HepG2 (cell line): ENCODE measurements around the gene SLC17A5. TPM values are rescaled to one million over a fixed set of nuclear protein-coding genes. Genes with fewer than 3 reads are reported as not detected.

Experiments used
- ARHGAP35 ChIP-seq: sonication (generic); formaldehyde crosslinking; IDR thresholded peaks from 2 replicates; pipeline ENCODE4 v1.9.0; 2022; ENCODE audit warnings: mild to moderate bottlenecking, inconsistent platforms, moderate library complexity, missing genetic modification reagents, borderline replicate concordance
- EEA1 ChIP-seq: sonication (generic); formaldehyde crosslinking; IDR thresholded peaks from 2 replicates; pipeline ENCODE4 v1.5.1; 2020; ENCODE audit warnings: mild to moderate bottlenecking, missing genetic modification reagents, borderline replicate concordance
- MXD4 ChIP-seq: IDR thresholded peaks from 2 replicates; pipeline ENCODE4 v1.6.1; 2016; ENCODE audit warnings: mild to moderate bottlenecking, missing biosample characterization, missing genetic modification reagents
- NR0B2 ChIP-seq: sonication (generic); formaldehyde crosslinking; IDR thresholded peaks from 2 replicates; pipeline ENCODE4 v1.4.0; 2020; ENCODE audit warnings: mild to moderate bottlenecking, missing genetic modification reagents
- POLR2AphosphoS2 ChIP-seq: IDR thresholded peaks from 2 replicates; pipeline ENCODE4 v1.6.1; 2011; ENCODE audit warnings: low read depth, low read length, improper control_type of control experiment
- SRSF9 ChIP-seq: fragments of 200-400 bp; formaldehyde crosslinking; IDR thresholded peaks from 2 replicates; pipeline ENCODE4 v1.6.1; 2018; ENCODE audit warnings: borderline replicate concordance, mild to moderate bottlenecking, low read depth, low read length; ENCODE audit not compliant: insufficient read depth, poor library complexity, severe bottlenecking
- WIZ ChIP-seq: sonication (generic); formaldehyde crosslinking; IDR thresholded peaks from 2 replicates; pipeline ENCODE4 v1.5.1; 2020; ENCODE audit warnings: mild to moderate bottlenecking, missing genetic modification reagents
- ZFAT ChIP-seq: sonication (generic); formaldehyde crosslinking; conservative IDR thresholded peaks from 2 replicates; pipeline ENCODE4 v1.8.1; 2023; ENCODE audit warnings: missing genetic modification reagents, inconsistent platforms
- ZFP36L2 ChIP-seq: sonication (generic); formaldehyde crosslinking; IDR thresholded peaks from 2 replicates; pipeline ENCODE4 v1.4.0; 2020; ENCODE audit warnings: missing genetic modification reagents
- ZFY ChIP-seq: sonication (generic); formaldehyde crosslinking; IDR thresholded peaks from 2 replicates; pipeline ENCODE4 v1.4.0; 2020; ENCODE audit warnings: missing genetic modification reagents
- ZMYM4 ChIP-seq: sonication (generic); formaldehyde crosslinking; IDR thresholded peaks from 2 replicates; pipeline ENCODE4 v1.8.1; 2023; ENCODE audit warnings: mild to moderate bottlenecking, missing genetic modification reagents
- ZNF264 ChIP-seq: sonication (generic); formaldehyde crosslinking; IDR thresholded peaks from 2 replicates; pipeline ENCODE4 v1.4.0; 2020; ENCODE audit warnings: missing genetic modification reagents
- ZNF44 ChIP-seq: sonication (generic); formaldehyde crosslinking; IDR thresholded peaks from 2 replicates; pipeline ENCODE4 v1.5.1; 2020; ENCODE audit warnings: mild to moderate bottlenecking, missing genetic modification reagents
- ZNF547 ChIP-seq: sonication (generic); formaldehyde crosslinking; IDR thresholded peaks from 2 replicates; pipeline ENCODE4 v1.5.1; 2020; ENCODE audit warnings: mild to moderate bottlenecking, missing genetic modification reagents
- ZNF550 ChIP-seq: sonication (generic); formaldehyde crosslinking; IDR thresholded peaks from 2 replicates; pipeline ENCODE4 v1.4.0; 2020; ENCODE audit warnings: mild to moderate bottlenecking, missing genetic modification reagents, borderline replicate concordance
- ZNF609 ChIP-seq: sonication (generic); formaldehyde crosslinking; IDR thresholded peaks from 2 replicates; pipeline ENCODE4 v1.4.0; 2020; ENCODE audit warnings: mild to moderate bottlenecking, missing genetic modification reagents, borderline replicate concordance
- ZNF7 ChIP-seq: IDR thresholded peaks from 2 replicates; pipeline ENCODE4 v1.6.1; 2016; ENCODE audit warnings: missing biosample characterization, missing genetic modification reagents
- polyA plus RNA-seq, 8 experiments: library from polyadenylated mRNA; depleted of rRNA in 3 of 8; stranded (reverse) in 7 of 8; unstranded in 1 of 8; fragments of >200 nt; fragmentation: Illumina TruSeq in 4 of 8; extraction: Trizol in 4 of 8; gene quantifications; 2 replicates each; pipeline versions ENCODE4 v1.2.1 to v1.2.3, GENCODE V29; 2011 to 2016; ENCODE audit warnings: low read depth in 4 of 8, missing spikeins in 1 of 8, mixed read lengths in 1 of 8; ENCODE audit not compliant: insufficient read depth in 1 of 8
- total RNA-seq, 5 experiments: library from RNA; depleted of rRNA; stranded (reverse); fragments of >200 nt; fragmentation: Illumina TruSeq; extraction: Trizol; gene quantifications; 2 replicates each; pipeline ENCODE4 v1.2.3, GENCODE V29; 2016; ENCODE audit warnings: low read depth in 1 of 5
- TF ChIP-seq, protein P1 (sequence below): sonication (generic); formaldehyde crosslinking; IDR thresholded peaks from 2 replicates; pipeline ENCODE4 v1.5.1; 2020; ENCODE audit warnings: mild to moderate bottlenecking, missing genetic modification reagents
- TF ChIP-seq, protein P2 (sequence below): sonication (generic); formaldehyde crosslinking; IDR thresholded peaks from 2 replicates; pipeline ENCODE4 v1.8.1; 2023; ENCODE audit warnings: mild to moderate bottlenecking, moderate library complexity, missing genetic modification reagents

Gene SLC17A5
- total and polyA plus RNA-seq, 2 of the 13 experiments (the other 11 are each of a cell fraction or from before 2014, with no cell fraction given) = 18.3 to 20.5 TPM

GRCh38 chr6:73653571-73654424 is at the start of gene SLC17A5 (continued):
- TF ChIP-seq SRSF9 = no peak
- TF ChIP-seq ZMYM4 (CRISPR knock-in tag) = peak; percentile 78
- TF ChIP-seq, protein P1, sequence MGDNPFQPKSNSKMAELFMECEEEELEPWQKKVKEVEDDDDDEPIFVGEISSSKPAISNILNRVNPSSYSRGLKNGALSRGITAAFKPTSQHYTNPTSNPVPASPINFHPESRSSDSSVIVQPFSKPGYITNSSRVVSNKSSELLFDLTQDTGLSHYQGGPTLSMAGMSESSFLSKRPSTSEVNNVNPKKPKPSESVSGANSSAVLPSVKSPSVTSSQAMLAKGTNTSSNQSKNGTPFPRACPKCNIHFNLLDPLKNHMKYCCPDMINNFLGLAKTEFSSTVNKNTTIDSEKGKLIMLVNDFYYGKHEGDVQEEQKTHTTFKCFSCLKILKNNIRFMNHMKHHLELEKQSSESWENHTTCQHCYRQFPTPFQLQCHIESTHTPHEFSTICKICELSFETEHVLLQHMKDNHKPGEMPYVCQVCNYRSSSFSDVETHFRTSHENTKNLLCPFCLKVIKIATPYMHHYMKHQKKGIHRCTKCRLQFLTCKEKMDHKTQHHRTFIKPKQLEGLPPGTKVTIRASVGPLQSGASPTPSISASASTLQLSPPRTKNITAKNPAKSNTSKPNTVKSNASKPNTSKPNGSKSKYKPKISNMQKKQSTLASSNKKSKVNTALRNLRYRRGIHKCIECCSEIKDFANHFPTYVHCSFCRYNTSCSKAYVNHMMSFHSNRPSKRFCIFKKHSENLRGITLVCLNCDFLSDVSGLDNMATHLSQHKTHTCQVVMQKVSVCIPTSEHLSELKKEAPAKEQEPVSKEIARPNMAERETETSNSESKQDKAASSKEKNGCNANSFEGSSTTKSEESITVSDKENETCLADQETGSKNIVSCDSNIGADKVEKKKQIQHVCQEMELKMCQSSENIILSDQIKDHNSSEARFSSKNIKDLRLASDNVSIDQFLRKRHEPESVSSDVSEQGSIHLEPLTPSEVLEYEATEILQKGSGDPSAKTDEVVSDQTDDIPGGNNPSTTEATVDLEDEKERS (CRISPR knock-in tag) = peak; percentile 80
- TF ChIP-seq NR0B2 (CRISPR knock-in tag) = no peak
- 0 out of 2 replicates have a peak, but pooled peaks have one; percentile 15 for TF ChIP-seq ZNF609 (CRISPR knock-in tag)
- peak; percentile 82; the same call in 1 of the 2 replicates for TF ChIP-seq ZNF44 (CRISPR knock-in tag)
- no peak for TF ChIP-seq EEA1 (CRISPR knock-in tag)
- TF ChIP-seq ZFP36L2 (CRISPR knock-in tag) = no peak
- 0 out of 2 replicates have a peak, but pooled peaks have one; percentile 51 for TF ChIP-seq ARHGAP35 (CRISPR knock-in tag)
- peak; percentile 35; the same call in 1 of the 2 replicates for TF ChIP-seq ZFAT
- TF ChIP-seq, protein P2, sequence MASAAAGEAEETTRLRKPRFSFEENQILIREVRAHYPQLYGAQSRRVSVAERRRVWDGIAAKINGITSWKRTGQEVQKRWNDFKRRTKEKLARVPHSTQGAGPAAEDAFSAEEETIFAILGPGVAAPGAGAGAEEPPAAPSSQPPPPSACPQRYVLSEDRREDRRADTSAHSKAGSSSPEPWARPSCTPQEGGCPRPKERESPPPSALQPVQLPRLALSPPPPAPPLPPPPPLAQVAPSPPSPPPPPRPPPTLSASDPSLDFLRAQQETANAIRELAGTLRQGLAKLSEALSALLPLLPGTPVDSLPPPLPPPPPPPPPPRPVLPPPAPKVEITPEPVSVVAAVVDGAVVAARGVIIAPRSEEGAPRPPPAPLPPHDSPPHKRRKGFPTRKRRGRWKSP (CRISPR knock-in tag) = peak; percentile 95
- no peak for TF ChIP-seq POLR2AphosphoS2
- peak; percentile 29; the same call in 1 of the 2 replicates for TF ChIP-seq WIZ (CRISPR knock-in tag)
- TF ChIP-seq ZNF7 (CRISPR knock-in tag) = peak; percentile 43; the same call in 1 of the 2 replicates
- peak; percentile 72; the same call in 1 of the 2 replicates for TF ChIP-seq MXD4 (CRISPR knock-in tag)
- TF ChIP-seq ZNF550 (CRISPR knock-in tag) = no peak
- peak; percentile 97 for TF ChIP-seq ZNF547 (CRISPR knock-in tag)
- TF ChIP-seq ZFY (CRISPR knock-in tag) = peak; percentile 84
- no peak for TF ChIP-seq ZNF264
